Stimulated activated CD4-positive, alpha-beta T cell treated with anti-CD3 and anti-CD28 coated beads, Interleukin-2, amount 100 ng/mL, for 4 hours (primary cell): ENCODE measurements around the gene CERKL.

Source experiments
- DNase-seq: peaks from one replicate; pipeline ENCODE4 v3.0.0-alpha.2; 2020; ENCODE audit warnings: low read depth

CERKL gene

GRCh38 chr2:181677912-181678586 is 21.1 kb upstream of the CERKL start:
- DNase-seq: no peak

- DNase-seq: no peak
Measured at GRCh38 chr2:181675254-181675653, 18.3 kb upstream of the CERKL start.

GRCh38 chr2:181674461-181674860 is 17.6 kb upstream of the CERKL start:
- no peak for DNase-seq

DNA sequence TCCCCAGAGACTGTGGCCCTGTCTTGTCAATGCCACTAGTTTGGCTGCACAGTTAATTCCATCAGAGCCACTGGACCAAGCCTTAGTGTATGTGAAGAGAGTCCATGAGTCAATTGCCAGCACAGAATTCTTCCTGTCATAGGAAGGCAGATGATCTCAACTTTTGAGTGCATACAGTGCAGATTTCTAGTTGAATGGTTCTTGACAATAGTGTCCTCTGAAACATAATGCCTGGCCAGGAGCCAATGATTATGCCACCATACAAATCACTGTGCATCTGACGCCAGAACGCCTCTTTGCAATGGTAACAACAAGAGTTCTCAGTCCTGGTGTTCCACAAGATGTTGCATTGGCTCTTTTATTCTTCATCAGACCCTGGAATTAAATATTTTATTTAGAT is 16.3 kb upstream of the CERKL start:
- no peak for DNase-seq

- DNase-seq: no peak
Measured at GRCh38 chr2:181672255-181673008, 15.5 kb upstream of the CERKL start.

- no peak for DNase-seq
Measured at GRCh38 chr2:181670632-181671031, 13.7 kb upstream of the CERKL start.

GRCh38 chr2:181667234-181667633 is 10.3 kb upstream of the CERKL start:
- no peak for DNase-seq

DNA sequence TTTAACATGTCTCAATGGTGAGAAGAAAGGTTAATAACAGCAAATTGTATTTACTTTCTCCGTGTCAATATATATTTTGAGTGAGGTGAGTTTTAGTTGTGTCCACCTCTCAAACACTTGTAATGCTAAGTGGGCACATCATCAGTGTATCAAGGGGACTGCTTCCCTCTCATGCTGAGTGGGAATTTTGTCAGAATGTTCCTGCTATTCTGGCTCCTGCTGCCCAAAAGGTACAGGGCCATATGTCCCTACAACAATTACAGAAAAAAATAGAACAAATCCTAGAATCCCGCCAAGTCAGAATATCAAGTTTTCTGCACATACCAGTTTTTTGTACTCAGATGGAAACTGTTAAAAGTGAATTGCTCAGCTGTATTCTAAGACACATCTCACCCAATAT is 5.4 kb upstream of the CERKL start:
- DNase-seq: no peak

GRCh38 chr2:181660181-181660580 is 3.3 kb upstream of the CERKL start:
- DNase-seq: no peak

GRCh38 chr2:181658444-181658843 is 1.5 kb upstream of the CERKL start:
- no peak for DNase-seq

DNA sequence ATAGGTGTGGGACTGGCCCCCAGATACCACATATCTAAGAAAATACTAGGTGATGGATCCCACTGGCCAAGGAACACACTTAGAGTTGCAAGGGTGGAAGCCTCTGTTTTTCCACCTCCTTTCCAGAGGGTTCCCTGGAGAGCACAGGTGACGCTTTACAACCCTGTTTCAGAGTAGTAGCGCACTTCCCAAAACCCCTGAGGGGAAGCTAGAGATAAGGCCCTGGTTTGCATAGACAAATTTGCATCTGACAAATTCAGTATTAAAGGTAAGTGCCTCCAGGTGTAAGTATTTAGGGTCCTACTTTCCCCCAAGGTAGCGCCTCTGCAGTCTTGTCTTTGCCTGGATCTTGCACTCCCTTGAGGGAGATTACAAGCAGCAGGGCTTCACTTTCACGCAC is 474 bp upstream of the CERKL start:
- no peak for DNase-seq

- DNase-seq: no peak
Measured at GRCh38 chr2:181655519-181655918, 1.4 kb downstream of the CERKL start.

DNA sequence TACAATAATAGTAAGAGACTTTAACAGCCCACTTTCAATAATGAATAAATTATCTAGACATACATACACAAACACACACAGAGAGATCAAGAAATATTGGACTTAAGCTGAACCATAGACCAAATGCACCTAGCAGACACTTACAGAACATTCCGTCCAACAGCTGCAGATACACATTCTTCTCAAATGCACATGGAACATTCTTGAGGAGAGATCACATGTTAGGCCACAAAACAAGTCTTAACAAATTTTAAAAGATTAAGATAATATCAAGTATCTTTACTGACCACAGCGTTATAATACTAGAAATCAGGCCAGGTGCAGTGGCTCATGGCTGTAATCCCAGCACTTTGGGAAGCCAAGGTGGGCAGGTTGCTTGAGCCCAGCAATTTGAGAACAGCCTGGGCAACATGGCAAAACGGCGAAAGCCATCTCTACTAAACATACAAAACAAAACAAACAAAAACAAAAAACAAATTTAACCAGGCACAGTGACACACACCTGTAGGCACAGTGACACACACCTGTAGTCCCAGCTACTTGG is 7.4 kb downstream of the CERKL start:
- no peak for DNase-seq

DNA sequence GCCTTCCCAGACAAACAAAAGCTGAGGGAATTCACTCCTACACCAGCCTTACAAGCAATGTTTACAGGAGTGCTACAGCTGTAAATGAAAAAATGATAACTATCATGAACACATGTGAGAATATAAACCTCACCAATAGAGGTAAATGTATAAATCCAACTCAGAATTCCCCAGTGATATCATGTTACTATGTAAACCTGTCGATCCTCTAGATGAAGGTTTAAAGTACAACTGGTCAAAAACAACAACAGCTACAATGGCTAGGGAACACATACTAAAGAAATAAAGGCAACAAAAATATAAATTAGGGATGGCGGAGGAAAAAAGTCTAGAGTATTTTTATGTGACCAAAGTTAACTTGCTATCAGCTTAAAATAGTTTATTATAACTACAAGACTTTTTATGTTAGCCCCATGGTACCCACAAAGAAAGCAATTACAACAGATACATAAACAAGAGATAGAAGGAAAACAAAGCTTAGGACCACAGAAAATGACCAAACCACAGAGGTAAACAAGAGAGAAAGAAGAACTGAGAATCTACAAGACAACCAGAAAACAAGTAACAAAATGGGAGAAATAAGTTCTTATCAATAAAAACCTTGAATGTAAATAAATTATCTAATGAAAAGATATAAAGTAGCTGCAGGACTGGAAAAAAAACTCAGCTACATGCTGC is 8.3 kb downstream of the CERKL start:
- DNase-seq: no peak

DNA sequence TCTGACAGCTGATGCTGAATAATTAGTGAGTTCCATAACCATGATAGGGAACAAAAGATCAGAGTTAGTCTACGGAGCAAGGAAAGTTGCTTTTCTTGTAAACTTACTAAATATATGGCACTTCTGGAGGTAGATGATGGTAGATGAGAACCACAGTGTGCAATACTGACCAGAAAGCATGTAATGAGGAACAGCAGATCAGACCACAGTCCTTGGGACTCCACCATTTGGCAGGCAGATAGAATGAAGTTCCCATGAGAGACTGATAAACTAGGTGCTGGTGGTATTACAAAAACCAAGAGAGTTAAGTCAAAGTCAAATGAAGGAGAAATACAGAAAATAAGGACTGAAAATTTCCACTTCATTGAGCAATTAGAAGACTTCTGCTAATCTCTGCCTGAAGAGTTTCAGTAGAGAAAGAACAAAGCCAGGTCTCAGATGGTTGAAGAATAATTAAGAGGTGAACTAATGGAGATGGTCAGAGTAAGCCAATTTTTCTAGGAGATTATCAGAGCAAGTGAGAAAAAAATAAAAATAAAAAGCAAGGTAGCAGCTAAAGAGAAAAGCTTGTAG is 10.4 kb downstream of the CERKL start:
- DNase-seq: no peak

- no peak for DNase-seq
Measured at GRCh38 chr2:181643151-181643550, 13.8 kb downstream of the CERKL start.

DNA sequence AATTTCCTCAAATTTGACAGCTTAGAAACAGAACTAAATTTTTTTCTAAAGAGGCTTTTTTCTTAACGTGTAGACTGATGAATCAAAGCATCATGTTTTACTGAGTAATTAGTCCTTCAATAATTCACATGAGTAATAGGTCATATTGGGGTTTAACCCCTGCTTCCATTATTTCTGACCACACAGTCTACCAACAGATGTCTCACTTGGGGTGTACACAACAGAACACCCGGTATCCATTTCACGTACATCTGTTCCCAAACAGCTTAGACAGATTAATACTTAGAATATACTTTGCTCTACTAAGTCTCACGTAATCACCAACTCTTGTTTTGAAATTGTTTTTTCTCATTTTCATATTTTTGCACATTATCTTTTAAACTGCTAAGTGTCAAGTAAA is 14.8 kb downstream of the CERKL start:
- no peak for DNase-seq

- DNase-seq: no peak
Measured at GRCh38 chr2:181639686-181640085, 17.2 kb downstream of the CERKL start.

DNA sequence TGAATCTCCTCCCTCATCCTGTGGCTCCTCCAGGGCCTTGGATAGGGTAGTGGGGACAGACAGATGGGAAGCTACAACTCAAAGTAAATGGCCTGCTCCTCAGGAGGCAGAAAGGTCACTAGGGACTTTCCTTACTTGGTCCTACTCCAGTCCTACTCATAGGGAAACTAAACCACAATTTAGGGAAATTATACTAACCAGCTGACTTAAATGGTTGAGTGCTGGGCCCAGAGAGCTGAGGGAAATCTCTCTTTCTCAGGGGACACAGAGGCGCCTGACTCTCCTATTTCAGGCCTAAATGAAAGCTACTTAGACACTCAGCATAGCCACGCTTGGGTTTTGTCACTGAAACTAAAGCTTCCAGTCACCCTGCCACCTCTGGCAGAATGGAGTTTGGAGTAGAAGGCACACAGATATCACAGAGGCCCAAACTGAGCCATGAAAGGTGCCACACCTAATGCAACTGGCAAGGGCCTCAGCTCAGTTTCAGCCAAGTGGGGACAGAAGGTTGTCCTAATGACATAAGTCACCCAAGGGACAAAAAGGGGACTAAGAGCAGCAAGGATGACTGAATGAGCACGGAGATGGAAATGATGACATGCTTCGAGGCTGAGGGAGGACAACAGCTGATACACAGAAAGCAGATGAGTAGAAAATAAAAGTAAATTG is 24.0 kb downstream of the CERKL start:
- no peak for DNase-seq

DNA sequence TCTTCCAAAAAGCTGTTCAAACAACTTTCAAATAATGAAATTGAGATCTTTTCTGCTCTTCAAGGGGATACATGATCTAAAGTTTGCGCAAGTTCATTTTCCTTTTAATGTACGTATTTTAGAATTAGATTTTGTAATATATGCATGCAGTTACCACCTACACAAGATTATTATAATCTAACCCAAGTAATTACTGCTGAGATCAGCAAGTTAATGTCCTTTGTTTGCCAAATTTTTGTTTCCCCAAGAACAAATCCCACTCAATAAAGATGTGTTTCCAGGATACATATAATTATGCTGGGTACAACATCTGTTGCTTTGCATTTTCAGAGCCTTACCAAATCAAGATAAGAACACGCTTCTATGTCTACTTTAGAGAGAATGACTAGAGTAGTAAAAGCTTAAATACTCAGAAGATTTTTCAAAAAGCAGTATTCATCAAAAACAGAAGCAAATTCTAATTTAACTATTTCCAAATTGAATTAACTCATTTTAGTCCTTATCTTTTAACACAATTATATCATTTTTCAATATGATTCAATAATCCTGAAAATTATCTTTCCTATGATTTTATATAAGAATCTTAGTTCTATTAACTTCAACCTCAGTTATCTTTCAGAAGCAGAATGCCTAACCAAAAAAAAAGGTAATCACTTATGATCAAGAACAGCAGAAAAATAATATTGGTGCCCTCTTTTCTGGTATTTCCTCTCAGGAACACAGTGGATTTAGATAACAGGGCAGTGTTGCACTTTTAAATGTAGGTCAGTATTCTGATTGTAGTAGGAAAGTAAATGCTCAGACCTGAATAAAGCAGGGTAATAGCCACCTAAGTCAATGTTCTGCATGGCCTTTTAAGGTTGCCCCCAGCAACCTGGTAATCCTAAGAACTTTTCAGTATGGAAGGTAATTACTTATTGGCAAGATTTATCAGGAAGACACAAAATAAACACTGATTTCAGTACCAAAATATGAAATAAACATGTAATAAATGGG is 28.0 kb downstream of the CERKL start:
- DNase-seq: no peak

DNA sequence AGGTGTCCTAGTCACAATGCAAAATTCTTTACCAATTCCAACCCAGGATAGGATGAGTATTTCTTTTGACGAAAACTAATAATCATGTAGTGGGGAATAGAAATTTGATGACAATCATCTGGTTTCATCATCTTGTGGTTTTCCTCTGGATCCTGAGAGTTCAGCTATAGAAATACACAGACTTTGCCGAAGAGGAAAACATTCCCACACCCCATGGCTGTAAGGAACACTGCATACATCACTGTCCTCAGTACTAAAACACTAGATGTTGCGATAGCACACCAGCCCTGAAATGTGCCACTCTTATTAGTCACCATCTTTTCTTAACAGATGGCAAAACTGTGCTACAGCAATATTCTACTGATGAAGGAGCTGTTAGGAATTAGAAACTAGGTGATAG is 29.4 kb downstream of the CERKL start:
- DNase-seq: no peak
